ENCODE data around the gene IER5L.

IER5L gene

GRCh38 chr9:129204840-129205239, 26.8 kb upstream of the IER5L start:
- H3K4me3 ChIP-seq (ENCODE audit: low read depth, low read length) = no peak overlapping the region
- no peak for TF ChIP-seq CTCF (IDR thresholded peaks at IDR 0.05; ENCODE audit: borderline replicate concordance, insufficient read depth, low read depth, low read length)

- TF ChIP-seq CTCF (IDR thresholded peaks at IDR 0.05; ENCODE audit: borderline replicate concordance, insufficient read depth, low read depth, low read length) = no peak
- H3K4me3 ChIP-seq (ENCODE audit: low read depth, low read length) = no peak overlapping the region
Observed at GRCh38 chr9:129203556-129203909, 25.5 kb upstream of the IER5L start.

- H3K4me3 ChIP-seq (ENCODE audit: low read depth, low read length) = peak overlapping the region; percentile 52
- no peak for TF ChIP-seq CTCF (IDR thresholded peaks at IDR 0.05; ENCODE audit: borderline replicate concordance, insufficient read depth, low read depth, low read length)
Observed at GRCh38 chr9:129202613-129203555, 24.8 kb upstream of the IER5L start.

DNA sequence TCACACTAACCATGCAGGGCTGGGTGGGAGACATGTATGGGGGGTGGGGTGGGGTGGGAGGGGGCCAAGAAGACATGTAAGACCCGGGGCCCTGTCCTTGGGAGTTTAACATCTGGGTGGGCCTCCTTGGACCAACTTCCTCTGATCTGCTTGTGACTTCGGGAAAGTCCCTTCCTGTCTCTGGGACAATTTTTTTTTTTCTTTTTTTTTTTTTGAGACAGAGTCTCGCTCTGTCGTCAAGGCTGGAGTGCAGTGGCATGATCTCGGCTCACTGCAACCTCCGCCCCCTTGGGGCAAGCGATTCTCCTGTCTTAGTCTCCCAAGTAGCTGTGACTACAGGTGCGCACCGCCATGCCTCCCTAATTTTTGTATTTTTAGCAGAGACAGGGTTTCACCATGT, 23.8 kb upstream of the IER5L start:
- no peak overlapping the region for H3K4me3 ChIP-seq (ENCODE audit: low read depth, low read length)
- TF ChIP-seq CTCF (IDR thresholded peaks at IDR 0.05; ENCODE audit: borderline replicate concordance, insufficient read depth, low read depth, low read length) = no peak

DNA sequence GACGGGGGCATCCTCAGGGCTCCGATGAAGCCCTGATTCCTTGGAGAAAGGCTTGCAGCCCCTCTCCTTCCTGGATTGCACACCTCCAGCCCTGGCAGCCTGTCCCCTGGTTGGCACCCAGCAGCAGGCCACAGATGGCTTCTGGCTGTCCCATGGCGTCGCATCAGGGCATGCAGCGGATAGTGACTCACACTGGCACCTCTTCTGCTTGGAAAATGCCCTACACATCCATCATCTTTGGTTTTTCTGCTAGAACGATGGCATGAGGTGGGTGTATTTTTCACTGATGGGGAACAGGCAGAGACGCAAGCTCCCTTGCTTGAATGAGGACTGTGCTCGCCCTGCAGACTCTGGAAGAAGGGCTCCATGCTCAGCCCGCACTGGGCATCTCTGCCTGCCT, 23.2 kb upstream of the IER5L start:
- H3K4me3 ChIP-seq (ENCODE audit: low read depth, low read length) = no peak overlapping the region
- no peak for TF ChIP-seq CTCF (IDR thresholded peaks at IDR 0.05; ENCODE audit: borderline replicate concordance, insufficient read depth, low read depth, low read length)

GRCh38 chr9:129200255-129200654, 22.2 kb upstream of the IER5L start:
- no peak overlapping the region for H3K4me3 ChIP-seq (ENCODE audit: low read depth, low read length)
- no peak for TF ChIP-seq CTCF (IDR thresholded peaks at IDR 0.05; ENCODE audit: borderline replicate concordance, insufficient read depth, low read depth, low read length)

GRCh38 chr9:129199044-129199435, 21.0 kb upstream of the IER5L start:
- H3K4me3 ChIP-seq (ENCODE audit: low read depth, low read length) = no peak overlapping the region
- TF ChIP-seq CTCF (IDR thresholded peaks at IDR 0.05; ENCODE audit: borderline replicate concordance, insufficient read depth, low read depth, low read length) = no peak
